ENCODE results near the gene ARL15. TPM values are rescaled to one million over a fixed set of nuclear protein-coding genes. Genes with fewer than 3 reads are reported as not detected.

ARL15 gene
- total RNA-seq, 4 donors from 2014 or later = 8.5 to 19.1 (median 12.0) TPM

DNA sequence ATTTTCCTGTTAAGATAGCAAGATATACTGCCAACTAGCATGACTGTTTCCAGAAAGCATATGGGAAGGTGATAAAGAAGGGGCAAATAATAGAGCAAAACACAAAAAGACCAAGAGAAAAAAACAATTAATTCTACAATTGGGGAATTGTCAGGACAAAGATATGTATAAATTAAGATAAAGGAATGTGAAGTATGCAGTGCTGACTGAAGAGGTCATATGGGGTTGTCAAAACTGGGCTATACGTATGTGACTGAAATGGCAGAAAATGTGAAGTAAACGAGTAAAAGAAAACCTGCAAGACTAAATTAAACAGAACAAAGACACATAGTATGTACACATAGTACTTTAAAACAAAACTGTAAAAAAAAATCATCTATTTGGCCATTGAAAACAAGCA is 222.3 kb downstream of the ARL15 start:
- TF ChIP-seq, protein P1, sequence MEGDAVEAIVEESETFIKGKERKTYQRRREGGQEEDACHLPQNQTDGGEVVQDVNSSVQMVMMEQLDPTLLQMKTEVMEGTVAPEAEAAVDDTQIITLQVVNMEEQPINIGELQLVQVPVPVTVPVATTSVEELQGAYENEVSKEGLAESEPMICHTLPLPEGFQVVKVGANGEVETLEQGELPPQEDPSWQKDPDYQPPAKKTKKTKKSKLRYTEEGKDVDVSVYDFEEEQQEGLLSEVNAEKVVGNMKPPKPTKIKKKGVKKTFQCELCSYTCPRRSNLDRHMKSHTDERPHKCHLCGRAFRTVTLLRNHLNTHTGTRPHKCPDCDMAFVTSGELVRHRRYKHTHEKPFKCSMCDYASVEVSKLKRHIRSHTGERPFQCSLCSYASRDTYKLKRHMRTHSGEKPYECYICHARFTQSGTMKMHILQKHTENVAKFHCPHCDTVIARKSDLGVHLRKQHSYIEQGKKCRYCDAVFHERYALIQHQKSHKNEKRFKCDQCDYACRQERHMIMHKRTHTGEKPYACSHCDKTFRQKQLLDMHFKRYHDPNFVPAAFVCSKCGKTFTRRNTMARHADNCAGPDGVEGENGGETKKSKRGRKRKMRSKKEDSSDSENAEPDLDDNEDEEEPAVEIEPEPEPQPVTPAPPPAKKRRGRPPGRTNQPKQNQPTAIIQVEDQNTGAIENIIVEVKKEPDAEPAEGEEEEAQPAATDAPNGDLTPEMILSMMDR (IDR thresholded peaks at IDR 0.05) = no peak
- no peak for TF ChIP-seq POLR2A (IDR thresholded peaks at IDR 0.05)
- intact Hi-C loops (cut with DNase I) = no loop called here
- Histone ChIP-seq H3K36me3 (no peaks in the 10 kb centered on the region), H3K27me3 (no peaks in the 10 kb centered on the region), H3K4me1 (peaks cover 0 to 25% (median 0%) of the 10 kb centered on the region in 3 donors), H3K4me3 (no peak overlapping the region), H3K9me3 (no peaks in the 10 kb centered on the region), H3K27ac (no peak overlapping the region)
- no peak for DNase-seq
- 80 to 85% methylated on average over 2 of the region's 2 CpGs for WGBS, 2 donors

DNA sequence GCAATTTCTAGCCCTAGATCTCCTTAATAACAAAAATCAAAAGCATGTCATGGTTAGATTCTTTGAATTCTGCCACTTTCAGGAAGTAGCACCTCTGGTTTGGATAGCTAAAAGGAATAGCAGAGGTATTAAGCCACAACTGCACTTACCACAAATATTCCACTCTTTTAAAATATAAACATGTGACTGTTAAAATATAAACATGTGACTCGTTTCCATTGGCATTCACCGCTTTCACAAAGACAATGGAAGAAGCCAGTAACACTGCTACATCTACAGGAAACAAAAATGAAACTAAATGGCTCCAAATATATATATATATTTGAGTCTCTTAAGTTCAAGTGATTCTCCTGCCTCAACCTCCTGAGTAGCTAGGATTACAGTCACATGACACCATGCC is 222.9 kb downstream of the ARL15 start:
- Histone ChIP-seq H3K27ac (no peak overlapping the region), H3K4me1 (peaks cover 0 to 19% (median 0%) of the 10 kb centered on the region in 3 donors), H3K36me3 (no peaks in the 10 kb centered on the region), H3K27me3 (no peaks in the 10 kb centered on the region), H3K9me3 (no peaks in the 10 kb centered on the region), H3K4me3 (no peak overlapping the region)
- intact Hi-C loops (cut with DNase I) = no loop called here
- DNase-seq = no peak
- TF ChIP-seq, protein P1 (IDR thresholded peaks at IDR 0.05) = no peak
- TF ChIP-seq POLR2A (IDR thresholded peaks at IDR 0.05) = no peak
- 43 to 57% methylated on average over 2 of the region's 2 CpGs for WGBS, 2 donors

DNA sequence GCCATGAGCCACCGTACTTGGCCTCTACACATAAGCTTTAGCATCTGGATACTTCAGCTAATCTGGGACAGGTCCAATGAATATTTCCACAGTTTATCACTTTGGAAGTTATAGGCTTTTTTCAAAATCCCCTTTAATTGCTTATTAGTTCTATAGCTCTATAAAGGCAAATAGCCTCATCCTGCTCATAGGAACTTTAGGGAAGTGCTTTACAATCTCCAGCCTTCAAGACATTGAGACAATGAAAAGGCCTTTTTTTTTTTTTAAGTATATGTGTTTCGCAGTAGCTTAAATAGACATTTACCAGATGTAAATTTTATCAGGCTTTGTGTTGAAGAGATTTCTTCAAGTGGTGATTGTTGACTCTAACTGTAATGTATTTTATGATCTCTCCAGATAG is 224.2 kb downstream of the ARL15 start:
- Histone ChIP-seq H3K4me1 (peaks cover 0 to 7% (median 0%) of the 10 kb centered on the region in 3 donors), H3K27ac (no peak overlapping the region), H3K36me3 (no peaks in the 10 kb centered on the region), H3K27me3 (no peaks in the 10 kb centered on the region), H3K9me3 (no peaks in the 10 kb centered on the region), H3K4me3 (no peak overlapping the region)
- TF ChIP-seq, protein P1 (IDR thresholded peaks at IDR 0.05) = no peak
- no peak for TF ChIP-seq POLR2A (IDR thresholded peaks at IDR 0.05)
- WGBS, 2 donors = 87 to 91% methylated on average over 2 of the region's 2 CpGs
- intact Hi-C loops (cut with DNase I) = no loop called here
- DNase-seq = no peak

DNA sequence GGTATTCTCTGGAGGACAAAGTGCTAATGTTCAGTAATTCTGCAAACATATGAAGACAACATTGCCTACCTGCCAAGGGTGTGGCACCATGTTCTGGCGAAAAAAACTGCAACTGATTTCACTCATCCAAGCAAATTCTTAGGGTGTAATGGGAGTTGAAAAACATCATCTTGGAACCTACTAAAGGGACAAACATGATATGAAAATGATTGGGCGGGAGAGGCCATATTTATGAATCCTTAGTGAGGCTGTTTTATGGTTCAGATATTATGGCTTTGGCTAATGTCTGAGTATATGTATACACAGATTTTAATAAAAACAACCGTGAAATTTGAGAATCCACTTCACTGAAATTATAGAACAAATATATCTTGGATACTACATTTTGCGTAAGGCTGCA is 225.7 kb downstream of the ARL15 start:
- no peaks in the 10 kb centered on the region for H3K4me1 ChIP-seq
- intact Hi-C loops (cut with DNase I) = no loop called here
- no peak for TF ChIP-seq POLR2A (IDR thresholded peaks at IDR 0.05)
- TF ChIP-seq, protein P1 (IDR thresholded peaks at IDR 0.05) = no peak
- WGBS, 2 donors = 79 to 80% methylated on average over 4 of the region's 4 CpGs
- H3K9me3 ChIP-seq = no peaks in the 10 kb centered on the region
- DNase-seq = no peak
- H3K27ac ChIP-seq = no peak overlapping the region
- H3K27me3 ChIP-seq = no peaks in the 10 kb centered on the region
- H3K36me3 ChIP-seq = no peaks in the 10 kb centered on the region
- no peak overlapping the region for H3K4me3 ChIP-seq

DNA sequence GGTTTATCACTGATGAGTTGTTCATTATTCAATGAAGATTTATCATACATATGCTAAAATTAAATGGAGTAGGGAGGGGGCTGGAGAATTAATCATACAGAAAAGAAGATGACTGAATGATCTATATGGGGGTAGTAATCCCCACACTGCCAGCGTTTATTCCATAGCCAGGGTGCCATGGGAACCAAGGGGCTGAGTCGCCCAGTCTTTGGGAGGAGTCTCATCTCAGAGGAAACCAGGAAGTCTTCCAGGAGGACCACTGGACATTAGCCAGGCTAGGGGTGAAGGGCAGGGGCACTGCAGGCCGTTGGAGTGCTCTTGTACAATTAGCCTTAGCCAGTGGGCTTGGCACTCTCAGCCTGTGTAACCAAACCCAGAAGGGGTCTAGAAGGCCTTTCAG is 226.5 kb downstream of the ARL15 start:
- Histone ChIP-seq H3K4me1 (no peaks in the 10 kb centered on the region), H3K4me3 (no peak overlapping the region), H3K27me3 (no peaks in the 10 kb centered on the region), H3K36me3 (no peaks in the 10 kb centered on the region), H3K27ac (no peak overlapping the region), H3K9me3 (no peaks in the 10 kb centered on the region)
- no peak for DNase-seq
- TF ChIP-seq POLR2A (IDR thresholded peaks at IDR 0.05) = no peak
- TF ChIP-seq, protein P1 (IDR thresholded peaks at IDR 0.05) = no peak
- intact Hi-C loops (cut with DNase I) = no loop called here
- WGBS, 2 donors = 44 to 48% methylated on average over 3 of the region's 3 CpGs

Measured in esophagus squamous epithelium (tissue), 5 donors.